HK-2 (cell line): ENCODE results near the gene BCAP31.
"Not testable (repeated sequence)": the region's sequence is repeated elsewhere in the genome, so short reads cannot be mapped to it uniquely, and the experiment has no call there.

Experiments used
- DNase-seq: peaks from one replicate; pipeline ENCODE4 v3.0.0-alpha.2; 2018; ENCODE audit not compliant: unreplicated experiment

BCAP31 gene

DNA sequence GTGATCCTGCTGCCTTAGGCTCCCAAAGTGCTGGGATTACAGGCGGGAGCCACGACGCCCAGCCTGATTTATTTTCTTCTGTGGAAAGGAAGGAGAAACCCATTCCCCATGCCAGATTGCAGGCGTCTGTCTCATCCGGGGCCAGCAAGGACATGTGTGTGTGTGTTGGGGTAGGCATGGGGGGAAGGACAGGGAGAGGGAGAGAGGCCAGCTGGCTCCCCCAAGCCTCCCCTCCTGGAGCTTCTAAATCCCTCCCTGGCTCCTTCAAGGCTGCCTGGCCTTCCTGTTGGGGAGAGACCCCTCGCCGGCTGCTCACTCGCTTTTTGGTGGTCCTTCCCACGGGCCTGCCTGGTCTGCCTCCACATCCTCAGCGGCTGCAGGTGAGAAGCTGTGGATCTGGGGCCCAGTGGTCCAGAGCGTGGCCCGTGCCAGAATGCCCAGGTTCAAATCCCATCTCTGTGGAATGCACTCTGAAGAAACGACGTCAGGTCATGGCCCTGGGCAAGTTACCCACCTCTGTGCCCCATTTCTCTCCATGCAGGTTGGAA, 38.5 kb upstream of the BCAP31 start:
- no peak for DNase-seq

DNA sequence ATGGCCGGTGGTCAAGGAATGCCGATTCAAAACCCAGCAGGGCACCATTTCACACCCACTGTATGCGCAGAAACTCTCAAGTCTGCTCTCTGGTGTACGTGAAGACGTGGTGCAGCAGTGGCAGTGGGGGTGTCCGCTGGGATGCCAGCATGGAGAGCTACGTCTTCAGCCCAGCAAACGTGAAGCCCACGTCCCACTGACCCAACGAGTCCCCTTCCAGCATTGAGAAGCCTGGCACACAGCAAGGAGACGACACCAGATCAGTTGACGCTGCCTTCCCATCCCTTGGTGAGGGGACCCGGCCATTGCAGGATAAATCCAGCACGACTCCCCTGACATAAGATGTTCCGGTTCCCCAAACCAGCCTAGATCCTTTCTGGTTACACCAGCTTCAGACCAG, 37.7 kb upstream of the BCAP31 start:
- DNase-seq: no peak

DNA sequence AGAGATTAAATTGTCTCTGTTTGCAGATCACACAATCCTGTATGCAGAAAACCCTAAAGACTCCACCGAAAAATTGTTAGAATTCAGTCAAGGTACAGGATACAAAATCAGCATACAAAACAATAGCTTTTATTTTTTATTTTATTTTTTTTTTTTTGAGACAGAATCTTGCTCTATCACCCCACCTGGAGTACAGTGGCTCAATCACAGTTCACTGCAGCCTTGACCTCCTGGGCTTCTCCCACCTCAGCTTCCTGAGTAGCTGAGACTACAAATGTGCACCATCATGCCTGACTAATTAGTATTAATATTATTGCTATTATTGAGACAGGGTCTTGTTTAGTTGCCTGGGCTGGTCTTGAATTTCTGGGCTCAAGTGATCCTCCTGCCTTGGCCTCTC, 30.9 kb upstream of the BCAP31 start:
- DNase-seq: no peak

DNA sequence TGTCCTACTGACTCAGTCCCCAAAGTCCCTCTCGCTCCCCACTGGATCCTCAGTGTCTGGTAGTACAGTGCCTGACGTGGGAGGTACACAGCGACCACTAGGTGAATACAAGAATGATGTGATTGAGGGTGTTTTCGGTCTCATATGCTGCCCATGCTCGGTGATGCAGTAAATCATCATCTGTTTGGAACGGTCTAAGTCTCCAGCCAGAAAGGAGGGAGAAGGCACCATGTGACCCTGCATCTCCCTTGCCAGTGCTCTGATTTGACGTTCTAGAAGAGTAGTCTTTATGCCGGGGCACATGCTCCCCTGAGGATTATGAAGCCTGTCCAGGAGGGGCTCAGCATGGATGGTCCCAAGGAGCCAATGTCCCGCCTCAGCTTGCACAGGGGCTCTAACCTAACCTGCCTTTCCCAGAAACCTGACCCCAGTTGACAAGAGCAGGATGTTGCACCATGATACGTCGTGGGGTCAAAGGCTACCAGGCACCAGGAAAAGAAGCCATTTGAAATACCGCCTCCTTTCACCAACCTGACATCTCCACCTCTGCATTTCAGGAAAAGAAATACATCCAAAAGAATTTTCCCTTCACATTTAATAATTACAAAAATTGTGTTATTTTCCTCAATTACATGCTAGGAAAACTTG, 26.1 kb upstream of the BCAP31 start:
- no peak for DNase-seq

DNA sequence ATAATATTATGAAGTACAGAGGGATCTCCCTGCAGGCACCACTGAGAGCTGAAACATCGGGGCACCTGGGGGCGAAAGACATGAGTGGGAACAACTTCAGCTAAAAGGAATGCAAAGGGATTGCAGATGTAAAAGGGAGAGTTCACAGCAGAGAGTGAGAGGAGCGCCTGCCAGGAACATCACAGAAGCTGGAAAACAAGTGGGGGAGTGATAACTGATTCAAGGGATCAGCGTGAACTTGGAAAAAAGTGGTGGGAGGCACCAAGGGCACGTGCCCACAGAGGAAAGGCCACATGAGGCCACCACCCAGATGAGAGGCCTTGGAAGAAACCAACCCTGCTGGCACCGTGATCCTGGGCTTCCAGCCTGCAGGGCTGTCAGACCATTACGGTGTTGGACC, 24.8 kb upstream of the BCAP31 start:
- DNase-seq: not testable (repeated sequence)

DNA sequence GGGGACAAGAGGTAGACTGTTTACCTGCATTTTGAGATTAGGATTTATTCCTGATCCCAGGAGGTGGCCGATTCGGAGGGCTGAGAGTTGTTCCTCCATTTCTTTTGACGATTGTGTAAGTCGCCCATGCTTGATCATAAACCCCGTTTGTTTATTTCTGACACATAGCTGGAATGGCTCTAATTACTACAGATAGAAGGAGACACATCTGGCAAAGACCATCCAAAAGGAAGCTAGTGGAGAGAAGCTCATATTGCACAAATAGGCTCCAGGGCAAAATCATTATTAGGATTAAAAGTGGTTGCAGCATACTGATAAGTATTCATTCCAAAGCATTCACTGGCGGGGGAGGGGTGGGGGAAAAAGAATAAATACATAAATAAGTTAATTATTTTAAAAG, 22.8 kb upstream of the BCAP31 start:
- DNase-seq: not testable (repeated sequence)

- no peak for DNase-seq
Observed at GRCh38 chrX:153746359-153746758, 22.2 kb upstream of the BCAP31 start.

- not testable (repeated sequence) for DNase-seq
Observed at GRCh38 chrX:153745067-153745433, 20.9 kb upstream of the BCAP31 start.

DNA sequence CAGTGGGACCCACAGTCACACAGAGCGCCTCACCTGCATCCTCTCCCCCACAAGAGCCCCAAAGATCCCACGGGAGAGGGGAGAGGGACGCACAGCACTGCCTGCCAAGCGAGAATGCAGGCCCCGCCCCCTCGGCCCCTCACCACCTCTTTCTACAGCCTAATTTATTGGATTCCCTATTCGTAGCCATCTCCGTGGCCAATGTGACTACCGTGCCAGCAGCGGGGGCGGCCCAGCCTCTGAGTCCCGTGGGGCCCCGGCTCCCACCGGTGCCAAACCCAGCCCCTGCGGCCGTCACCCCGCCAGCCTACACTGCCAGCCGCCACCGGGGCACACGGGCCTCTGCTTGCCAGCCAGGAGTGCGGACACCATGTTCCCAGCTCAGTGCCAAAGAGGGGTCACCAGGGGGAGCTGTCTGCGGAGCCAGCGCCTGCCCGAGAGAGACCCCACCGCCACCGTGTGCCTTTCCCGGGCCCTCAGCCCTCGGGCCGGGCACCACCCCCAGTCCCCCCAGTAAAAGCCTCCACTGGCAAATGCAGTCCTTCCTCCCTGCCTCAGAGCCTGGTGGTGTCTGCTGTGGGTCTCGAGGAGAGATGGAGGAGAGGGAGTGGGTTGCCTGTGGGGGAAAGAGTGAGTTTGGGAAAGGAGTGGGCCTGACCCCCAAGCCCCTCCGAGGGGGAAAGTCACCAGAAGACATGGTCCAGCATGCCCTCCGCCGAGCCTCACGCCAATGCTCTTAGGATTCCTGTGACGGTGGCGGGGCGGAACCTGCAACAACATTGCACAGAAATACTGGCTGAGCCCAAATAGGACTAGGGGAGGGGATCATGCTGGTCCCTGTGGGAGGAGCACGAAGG, 20.3 kb upstream of the BCAP31 start:
- no peak for DNase-seq

GRCh38 chrX:153743468-153744209, 19.5 kb upstream of the BCAP31 start:
- not testable (repeated sequence) for DNase-seq

- not testable (repeated sequence) for DNase-seq
Observed at GRCh38 chrX:153742796-153743467, 18.7 kb upstream of the BCAP31 start.

DNA sequence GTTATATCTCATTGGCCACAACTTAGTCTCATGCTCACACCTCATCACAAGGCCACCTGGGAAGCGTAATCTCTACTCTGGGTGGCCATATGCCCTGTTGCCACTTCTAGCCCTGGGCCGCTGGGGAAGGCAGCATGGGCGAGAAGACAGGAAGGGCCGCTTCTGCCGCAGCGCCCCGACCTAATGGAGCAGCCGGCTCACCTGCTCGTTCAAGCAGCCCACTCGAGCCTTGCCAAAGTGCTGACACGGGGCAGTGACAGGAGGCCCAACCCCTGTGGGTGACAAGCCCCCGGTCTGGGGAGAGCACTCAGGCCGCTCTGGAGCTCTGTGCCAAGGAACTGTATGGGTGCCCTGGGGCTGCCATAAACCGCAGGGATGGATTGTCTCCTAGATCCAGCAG, 17.9 kb upstream of the BCAP31 start:
- DNase-seq: not testable (repeated sequence)

- DNase-seq: no peak
Observed at GRCh38 chrX:153741446-153741845, 17.3 kb upstream of the BCAP31 start.

- DNase-seq: no peak
Observed at GRCh38 chrX:153740631-153741222, 16.5 kb upstream of the BCAP31 start.

DNA sequence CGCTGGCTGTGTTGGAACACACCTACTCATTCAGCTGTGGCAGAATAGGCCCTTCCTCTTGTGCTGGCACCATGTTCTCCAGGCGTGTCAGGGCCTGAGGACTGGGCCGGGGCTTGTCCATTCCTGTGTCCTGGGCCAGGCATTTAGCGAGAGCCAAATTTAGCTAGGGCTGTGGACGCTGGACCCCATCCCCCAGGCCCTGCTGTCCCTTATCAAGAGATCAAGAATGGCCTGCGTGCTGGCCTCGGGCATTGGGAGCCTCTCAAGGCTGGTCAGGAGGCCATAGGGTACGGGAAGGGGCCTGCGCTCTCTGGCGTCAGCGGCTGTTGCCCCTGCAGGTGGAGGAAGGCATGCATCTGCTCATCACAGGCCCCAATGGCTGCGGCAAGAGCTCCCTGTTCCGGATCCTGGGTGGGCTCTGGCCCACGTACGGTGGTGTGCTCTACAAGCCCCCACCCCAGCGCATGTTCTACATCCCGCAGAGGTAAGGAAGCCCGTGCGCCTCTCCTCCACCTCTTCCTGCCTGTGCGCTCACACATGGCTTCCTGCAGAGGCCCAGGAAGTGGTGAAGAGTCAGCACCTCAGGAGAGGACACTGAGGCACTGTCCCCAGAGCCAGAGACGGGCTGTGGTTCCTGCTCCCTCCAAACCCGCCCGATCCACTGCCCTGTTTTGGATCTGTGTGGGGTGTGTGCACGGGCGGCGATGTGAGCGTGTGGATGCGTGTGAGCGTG, 15.7 kb upstream of the BCAP31 start:
- DNase-seq: no peak

- DNase-seq: no peak
Observed at GRCh38 chrX:153738056-153738605, 13.9 kb upstream of the BCAP31 start.

DNA sequence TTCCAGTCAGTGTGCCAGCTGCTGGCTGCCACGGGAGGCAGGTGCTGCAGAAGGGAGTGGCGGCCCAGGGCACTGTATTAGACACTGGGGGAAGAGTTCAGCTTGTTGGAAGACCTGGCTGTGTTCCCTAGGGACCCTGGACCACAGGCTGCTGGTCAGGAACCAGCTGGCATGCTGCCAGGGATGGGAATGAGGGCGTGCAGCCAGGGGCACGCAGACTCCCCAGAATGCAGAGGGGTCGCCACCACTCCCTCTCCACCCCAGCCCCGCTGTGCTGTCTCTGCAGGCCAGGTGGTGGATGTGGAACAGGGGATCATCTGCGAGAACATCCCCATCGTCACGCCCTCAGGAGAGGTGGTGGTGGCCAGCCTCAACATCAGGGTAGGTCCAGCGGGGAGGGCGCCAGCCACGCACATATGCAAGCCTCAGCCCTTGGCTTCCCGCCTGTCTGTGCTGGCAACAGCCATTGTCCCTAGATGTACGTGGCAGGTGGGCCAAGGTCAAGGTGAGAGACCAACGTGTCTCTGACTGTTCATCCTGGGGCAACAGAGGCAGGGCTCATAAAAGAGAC, 12.8 kb upstream of the BCAP31 start:
- no peak for DNase-seq

DNA sequence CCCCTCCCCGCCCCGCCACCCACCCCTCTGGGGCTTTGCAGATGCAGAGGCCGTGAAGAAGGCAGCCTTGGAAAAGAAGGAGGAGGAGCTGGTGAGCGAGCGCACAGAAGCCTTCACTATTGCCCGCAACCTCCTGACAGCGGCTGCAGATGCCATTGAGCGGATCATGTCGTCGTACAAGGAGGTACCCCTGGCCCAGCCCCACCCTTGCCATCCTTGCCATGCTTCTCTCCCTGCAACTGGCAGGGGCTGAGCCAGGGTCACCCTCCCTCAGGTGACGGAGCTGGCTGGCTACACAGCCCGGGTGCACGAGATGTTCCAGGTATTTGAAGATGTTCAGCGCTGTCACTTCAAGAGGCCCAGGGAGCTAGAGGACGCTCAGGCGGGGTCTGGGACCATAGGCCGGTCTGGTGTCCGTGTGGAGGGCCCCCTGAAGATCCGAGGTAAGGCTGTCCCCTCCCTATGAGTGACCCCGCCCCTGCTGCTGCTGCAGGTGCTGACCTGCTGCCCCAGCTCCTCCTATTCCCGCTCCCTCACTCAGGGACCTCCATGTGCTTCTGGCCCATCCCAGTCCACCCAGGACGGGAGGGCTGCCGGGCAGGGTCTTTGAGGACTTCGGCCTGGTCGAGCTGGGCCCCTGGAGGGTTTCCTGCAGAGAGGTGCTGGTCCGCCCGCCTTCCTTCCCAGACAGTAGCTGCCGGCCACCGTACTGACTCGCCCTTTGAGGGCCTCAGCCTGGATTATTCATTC, 12.1 kb upstream of the BCAP31 start:
- DNase-seq: no peak

GRCh38 chrX:153735274-153735673, 11.1 kb upstream of the BCAP31 start:
- no peak for DNase-seq
